IPS-18c (cell line): ENCODE data around the gene C2orf81.
"Not testable (repeated sequence)": the region's sequence is repeated elsewhere in the genome, so short reads cannot be mapped to it uniquely, and the experiment has no call there.

Source experiments
- H3K4me3 ChIP-seq: 2 replicates; pipeline ENCODE4 v1.7.0; 2013; ENCODE audit warnings: low read depth, mild to moderate bottlenecking, low read length, moderate library complexity; ENCODE audit not compliant: insufficient read depth
- H3K9me3 ChIP-seq: one replicate; pipeline ENCODE4 v1.6.1; 2013; ENCODE audit warnings: mild to moderate bottlenecking, low read length, moderate library complexity; ENCODE audit not compliant: control insufficient read depth, insufficient read depth

The C2orf81 gene

DNA sequence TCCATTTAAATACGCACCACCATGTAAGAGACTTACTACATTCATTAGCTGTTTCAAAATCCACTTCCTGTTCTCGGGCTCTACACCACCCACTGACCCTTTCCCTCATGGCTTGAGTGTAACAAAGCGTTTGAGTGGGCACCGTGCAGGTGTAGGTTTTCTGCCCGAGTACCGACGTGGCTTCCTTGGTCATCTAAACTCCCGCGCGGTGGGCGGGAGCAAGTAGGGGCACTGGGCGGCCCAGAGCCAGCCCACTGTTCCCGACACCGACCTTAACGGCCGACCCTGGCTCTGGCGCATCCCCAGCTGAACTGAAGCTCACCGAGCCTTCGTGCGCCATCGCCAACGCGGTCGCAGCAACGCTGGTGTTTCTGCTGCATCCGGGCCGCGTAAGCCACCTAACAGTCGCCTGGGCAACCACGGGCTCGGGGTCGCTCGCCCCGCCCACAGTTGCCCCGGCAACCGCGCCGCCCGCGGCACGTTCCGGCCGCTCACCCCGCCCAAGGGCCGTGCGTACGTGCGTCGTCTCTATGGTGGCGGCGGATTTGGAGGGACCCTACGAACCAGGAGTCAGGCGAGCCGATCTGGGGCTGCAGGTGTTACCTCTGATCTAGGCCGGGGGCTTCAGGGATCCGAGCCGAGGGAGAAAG lies at the start of gene C2orf81, which contains the start of gene WDR54:
Gene C2orf81, minus strand, starts transcription at position 399 of the 650 bp plus-strand sequence. Its CDS starts 59 bp downstream, at position 340.
Gene WDR54, plus strand, starts transcription at position 510 of the 650 bp plus-strand sequence. CDS start 424 bp downstream, outside the sequence.
- no peaks in the 10 kb centered on the region for H3K9me3 ChIP-seq
- peak within 1 kb of the TSS; percentile 88 for H3K4me3 ChIP-seq

DNA sequence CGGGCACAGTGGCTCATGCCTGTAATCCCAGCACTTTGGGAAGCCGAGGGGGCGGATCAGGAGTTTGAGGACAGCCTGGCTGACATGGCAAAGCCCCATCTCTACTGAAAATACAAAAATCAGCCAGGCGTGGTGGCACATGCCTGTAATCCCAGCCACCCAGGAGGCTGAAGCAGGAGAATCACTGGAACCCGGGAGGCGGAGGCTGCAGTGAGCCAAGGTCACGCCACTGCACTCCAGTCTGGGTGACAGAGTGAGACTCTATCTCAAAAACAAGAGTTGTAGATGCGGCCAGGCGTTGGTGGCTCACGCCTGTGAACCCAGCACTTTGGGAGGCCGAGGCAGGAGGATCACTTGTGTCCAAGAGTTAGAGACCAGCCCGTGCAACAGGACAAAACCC lies 49.3 kb upstream of the C2orf81 start:
- H3K9me3 ChIP-seq, H3K4me3 ChIP-seq: not testable (repeated sequence)

DNA sequence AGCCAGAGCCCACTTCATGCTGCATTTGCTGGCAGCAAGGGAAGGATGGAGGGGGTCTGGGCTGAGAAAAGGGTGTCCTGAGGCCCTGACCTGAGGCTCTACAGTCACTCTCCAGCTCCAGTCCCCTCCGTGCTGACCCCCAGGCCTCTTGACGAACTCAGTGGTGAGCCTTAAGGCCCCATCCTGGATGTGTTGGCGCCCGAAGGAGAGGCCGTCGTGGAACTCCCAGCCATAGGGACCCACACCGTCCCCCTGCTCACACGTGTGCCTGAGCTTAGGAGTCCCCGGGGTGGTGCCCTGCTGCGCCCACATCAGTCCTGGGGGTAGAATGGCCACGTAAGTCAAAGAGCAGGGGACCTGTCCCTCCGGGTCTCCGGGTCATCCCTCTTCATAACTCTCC lies 43.0 kb upstream of the C2orf81 start:
- Histone ChIP-seq H3K9me3 (no peaks in the 10 kb centered on the region), H3K4me3 (peak overlapping the region; percentile 89)

DNA sequence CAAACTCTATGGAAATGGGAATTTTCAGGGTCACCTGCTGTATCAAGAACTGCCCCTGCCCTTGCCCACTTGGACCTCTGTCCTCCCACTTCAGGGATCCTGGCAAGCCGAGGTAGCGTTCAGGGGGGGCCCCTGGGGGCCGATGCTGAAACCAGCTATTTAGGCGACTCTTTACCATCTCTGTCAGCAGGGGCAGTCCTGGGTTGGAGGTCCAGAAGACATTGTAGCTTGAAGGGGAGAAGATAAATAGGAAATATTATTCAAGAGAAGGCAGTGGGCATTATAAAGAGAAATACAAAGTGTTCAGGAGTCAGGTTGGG lies 41.3 kb upstream of the C2orf81 start:
- Histone ChIP-seq H3K4me3 (no peak overlapping the region), H3K9me3 (no peaks in the 10 kb centered on the region)

DNA sequence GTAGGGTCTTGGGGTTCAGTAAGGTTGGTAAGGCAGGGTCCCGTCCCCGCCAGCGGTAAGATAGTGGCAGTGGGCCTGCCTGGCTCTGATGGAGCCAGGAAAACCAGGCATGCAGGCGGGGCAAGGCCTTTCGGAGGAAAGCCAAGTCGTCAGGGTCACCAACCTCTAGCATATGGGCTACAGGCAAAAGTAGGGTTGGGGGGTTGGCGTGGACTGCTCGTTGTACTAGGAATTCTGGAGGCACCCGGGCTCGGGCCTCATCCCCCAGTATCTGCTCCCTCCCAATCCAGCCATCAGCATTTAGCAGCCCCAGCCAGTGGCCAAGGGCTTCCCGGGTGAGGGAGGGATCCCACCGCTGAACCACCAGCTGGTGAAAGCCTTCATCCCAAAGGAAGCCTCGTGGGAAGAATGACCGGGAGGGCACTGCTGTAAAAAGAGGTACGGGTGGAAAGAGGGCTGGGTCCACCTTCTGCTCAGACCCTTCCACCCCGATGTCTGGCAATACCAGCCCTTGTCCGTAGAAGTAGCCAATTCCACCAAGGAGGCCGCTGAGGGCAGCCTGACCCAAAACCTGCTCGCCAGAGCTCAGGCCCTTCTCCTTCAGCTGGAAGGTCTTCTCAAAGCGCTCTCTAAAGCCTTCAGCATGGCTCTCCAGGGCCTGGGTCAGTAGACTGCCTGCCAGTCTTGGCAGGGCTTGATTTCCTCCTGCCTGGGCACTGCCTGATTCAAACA lies 40.8 kb upstream of the C2orf81 start:
- H3K4me3 ChIP-seq, result no peak overlapping the region
- H3K9me3 ChIP-seq, result no peaks in the 10 kb centered on the region

DNA sequence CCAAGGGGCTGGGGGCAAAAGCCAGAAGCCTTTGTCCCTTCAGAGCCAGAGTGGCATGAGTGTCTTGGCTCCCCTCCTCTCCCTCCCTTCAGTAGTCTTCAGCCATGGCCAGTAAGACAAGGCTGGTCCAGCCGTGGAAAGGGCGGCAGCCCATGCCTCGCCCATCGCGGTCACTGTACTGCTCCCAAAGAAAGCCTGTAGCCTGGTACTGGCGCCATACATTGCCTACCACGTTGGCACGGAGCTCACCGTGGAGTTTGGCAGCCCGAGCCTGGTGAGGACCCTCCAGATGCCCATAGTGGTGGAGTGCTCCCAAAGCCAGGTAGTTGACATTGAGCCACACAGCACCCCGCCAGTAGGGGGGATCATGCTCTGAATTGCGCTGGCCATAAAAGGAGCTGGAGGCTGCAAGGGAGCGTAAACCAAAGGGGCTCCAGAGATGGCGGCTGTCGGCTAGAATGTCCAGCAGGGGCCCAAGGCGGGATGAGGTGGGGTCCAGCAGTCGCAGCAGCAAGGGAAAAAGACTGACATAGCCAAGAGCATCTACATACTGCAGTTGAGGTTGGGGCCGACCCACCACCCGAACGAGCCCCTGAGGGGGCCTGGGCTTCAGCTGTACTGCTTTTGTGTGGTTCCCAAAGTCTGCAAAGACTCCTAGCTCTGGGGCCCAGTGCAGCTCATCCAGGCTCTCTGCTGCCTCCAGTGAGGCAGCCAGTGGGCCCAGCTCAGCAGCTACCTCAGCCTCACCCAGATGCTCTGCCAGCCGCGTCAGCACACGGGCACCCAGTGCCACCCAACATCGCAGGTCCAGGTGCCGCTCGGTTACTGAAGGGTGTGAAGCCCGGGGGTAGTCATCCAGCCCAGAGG lies 40.0 kb upstream of the C2orf81 start:
- H3K9me3 ChIP-seq, result no peaks in the 10 kb centered on the region
- no peak overlapping the region for H3K4me3 ChIP-seq

DNA sequence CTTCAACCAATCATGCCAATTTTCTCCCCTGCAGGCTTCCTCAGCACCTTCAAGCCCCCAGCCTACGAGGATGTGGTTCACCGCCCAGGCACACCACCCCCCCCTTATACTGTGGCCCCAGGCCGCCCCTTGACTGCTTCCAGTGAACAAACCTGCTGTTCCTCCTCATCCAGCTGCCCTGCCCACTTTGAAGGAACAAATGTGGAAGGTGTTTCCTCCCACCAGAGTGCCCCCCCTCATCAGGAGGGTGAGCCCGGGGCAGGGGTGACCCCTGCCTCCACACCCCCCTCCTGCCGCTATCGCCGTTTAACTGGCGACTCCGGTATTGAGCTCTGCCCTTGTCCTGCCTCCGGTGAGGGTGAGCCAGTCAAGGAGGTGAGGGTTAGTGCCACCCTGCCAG lies 38.8 kb upstream of the C2orf81 start:
- not testable (repeated sequence) for H3K4me3 ChIP-seq, H3K9me3 ChIP-seq

DNA sequence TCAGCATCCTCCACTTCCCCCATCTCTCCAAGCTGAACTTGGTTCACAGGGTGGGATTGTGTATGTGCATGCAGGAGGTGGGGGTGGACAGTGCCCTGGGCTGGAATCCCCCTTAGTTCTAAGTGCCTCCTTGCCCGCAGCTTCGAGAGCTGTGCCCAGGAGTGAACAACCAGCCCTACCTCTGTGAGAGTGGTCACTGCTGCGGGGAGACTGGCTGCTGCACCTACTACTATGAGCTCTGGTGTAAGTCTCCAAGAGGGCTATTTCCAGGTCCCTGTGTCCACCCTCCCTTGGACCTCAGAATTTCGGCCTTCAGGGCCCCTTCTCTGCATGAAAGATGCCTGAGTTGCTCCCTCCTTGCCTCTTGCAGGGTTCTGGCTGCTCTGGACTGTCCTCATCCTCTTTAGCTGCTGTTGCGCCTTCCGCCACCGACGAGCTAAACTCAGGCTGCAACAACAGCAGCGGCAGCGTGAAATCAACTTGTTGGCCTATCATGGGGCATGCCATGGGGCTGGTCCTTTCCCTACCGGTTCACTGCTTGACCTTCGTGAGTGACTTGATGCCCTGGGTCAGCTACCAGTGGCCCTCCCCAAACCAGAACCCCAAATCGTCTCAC lies 38.2 kb upstream of the C2orf81 start:
- H3K4me3 ChIP-seq, result peak overlapping the region; percentile 9; the same call in 1 of the 2 replicates
- H3K9me3 ChIP-seq, result not testable (repeated sequence)

DNA sequence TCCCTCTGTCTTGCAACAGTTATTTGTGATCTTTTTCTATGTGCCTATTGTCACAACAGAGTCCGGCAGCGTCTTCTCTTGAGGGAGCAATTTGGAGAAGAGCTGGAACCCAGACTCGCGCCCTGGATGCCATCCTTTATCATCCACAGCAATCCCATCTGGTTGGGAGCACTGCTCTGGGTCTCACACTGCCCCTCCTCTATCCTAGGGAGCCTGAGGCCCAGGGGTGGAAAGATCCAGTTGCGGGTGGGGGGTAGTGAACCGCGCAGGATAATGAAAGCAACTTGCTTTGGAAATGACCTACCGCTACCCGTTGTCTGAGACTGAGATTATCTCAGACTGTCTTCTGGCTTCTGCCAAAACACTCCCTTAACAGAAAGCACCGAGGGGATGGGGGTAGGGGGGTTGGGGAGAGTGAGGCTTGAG lies 37.5 kb upstream of the C2orf81 start:
- Histone ChIP-seq H3K9me3 (no peaks in the 10 kb centered on the region), H3K4me3 (peak overlapping the region; percentile 78)

DNA sequence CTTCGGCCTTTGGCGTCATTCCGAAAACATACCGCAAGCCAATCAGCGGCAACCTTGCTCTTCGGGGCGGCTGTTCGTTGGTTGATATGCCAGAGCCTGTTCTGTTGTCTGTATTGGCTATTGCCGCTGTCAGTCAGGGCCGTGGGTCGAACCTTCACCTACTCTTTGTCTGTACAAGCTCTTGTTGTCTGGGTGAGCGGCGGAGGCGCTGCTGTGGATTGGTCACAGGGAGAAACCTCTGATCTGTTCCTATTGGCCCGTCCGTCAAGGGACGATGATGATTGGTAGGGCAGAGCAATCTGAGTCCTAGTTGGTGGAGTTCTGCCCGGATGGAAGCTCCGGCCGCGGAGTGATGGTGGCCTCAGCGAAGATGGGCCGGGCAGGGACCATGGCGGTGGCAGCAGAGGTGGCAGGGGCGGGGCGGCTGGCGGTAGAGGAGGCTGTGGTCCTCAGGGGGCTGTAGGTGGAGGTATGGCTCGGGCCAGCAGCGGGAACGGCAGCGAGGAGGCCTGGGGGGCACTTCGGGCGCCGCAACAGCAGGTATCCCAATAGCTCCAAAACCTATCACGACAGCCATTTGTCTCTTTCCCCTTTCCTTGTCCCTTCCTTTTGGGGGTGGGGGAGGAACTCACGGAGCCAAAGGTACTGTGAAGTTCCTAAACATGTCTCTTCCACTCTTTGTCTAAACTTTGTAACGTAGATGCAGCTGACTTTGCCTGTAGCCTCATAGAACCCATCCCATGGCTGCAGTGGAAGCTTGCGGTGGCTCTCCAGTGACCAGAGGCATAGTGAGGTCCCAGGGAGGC lies 36.9 kb upstream of the C2orf81 start, which contains the start of gene WBP1:
Gene WBP1, plus strand, starts transcription at position 307 of the 806 bp plus-strand sequence. Its CDS starts 165 bp downstream, at position 472.
- no peaks in the 10 kb centered on the region for H3K9me3 ChIP-seq
- H3K4me3 ChIP-seq, result peak within 1 kb of the TSS; percentile 96

DNA sequence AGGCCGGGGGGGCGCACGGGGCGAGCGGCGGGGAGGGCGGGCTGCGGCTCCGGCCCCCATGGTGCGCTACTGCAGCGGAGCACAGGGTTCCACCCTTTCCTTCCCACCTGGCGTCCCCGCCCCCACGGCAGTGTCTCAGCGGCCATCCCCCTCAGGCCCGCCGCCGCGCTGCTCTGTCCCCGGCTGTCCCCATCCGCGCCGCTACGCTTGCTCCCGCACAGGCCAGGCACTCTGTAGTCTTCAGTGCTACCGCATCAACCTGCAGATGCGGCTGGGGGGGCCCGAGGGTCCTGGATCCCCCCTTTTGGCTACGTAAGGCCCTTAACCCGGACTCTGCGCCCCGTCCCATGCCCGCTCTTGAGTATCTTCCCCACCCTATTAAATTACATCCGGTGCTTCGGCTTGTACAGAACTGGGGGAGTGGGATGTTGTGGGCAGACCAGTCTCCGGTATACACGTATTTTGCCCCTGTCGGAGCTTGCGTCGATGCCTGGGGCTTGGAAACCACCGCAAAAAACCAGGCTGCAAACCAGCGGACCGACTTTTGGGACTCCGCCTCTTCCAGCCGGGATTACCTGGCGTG lies 36.2 kb upstream of the C2orf81 start:
- H3K4me3 ChIP-seq, result peak overlapping the region; percentile 96

DNA sequence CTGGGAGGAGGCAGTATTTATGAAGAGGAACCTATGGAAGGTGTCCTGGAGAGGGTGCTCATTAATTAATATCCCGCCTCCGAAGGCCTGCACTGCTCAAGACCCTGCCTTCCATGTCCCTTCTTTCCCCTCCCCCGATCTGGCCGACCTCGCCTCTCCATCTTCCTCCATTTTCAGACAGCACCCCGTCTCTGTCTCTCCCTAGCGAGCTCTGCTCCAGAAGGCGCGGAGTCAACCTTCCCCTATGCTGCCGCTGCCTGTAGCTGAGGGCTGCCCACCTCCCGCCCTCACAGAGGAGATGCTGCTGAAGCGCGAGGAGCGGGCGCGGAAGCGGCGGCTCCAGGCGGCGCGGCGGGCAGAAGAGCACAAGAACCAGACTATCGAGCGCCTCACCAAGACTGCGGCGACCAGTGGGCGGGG lies 35.7 kb upstream of the C2orf81 start:
- peak overlapping the region; percentile 96; the same call in 1 of the 2 replicates for H3K4me3 ChIP-seq
- H3K9me3 ChIP-seq, result no peaks in the 10 kb centered on the region

More for the DNA sequence above, 36.2 kb upstream of the C2orf81 start:
- H3K9me3 ChIP-seq, result no peaks in the 10 kb centered on the region

DNA sequence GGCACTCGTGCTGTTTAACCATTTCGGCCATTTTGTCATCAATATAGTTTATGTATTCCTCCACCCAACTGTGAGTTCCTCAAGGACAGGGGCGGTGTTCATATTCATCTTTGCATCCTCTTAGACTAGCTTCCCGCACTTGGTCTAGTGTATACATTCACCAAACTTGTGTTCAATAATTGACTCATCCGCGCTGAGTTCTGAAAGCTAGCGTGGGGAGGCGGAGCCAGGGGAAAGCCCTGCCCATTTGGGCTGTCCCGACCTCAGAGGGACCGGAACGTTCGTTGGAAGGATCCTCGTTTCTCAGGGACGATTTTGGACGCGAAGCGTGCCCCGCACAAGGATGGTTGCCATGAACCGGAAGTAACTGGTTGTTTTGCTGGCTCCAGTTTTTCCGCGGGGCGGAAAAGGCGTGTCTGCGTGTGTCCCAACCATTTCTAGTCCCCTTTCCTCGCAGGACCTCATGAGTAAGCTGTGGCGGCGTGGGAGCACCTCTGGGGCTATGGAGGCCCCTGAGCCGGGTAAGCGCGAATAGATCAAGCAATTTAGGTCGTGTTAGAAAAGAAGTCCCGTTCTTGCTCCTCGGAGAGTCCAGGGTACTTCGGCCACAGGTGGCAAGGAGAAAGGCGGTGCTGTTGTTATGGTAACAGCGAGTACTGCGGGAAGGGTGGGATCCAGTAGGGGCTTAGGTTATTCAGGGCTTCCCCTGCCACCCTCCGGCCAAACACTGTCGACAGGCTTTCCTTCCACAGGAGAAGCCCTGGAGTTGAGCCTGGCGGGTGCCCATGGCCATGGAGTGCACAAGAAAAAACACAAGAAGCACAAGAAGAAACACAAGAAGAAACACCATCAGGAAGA lies 33.5 kb upstream of the C2orf81 start, which contains the start of gene INO80B:
Gene INO80B, plus strand, starts transcription at position 434 of the 858 bp plus-strand sequence. Its CDS starts 30 bp downstream, at position 464.
- Histone ChIP-seq H3K9me3 (no peaks in the 10 kb centered on the region), H3K4me3 (peak within 1 kb of the TSS; percentile 89)

DNA sequence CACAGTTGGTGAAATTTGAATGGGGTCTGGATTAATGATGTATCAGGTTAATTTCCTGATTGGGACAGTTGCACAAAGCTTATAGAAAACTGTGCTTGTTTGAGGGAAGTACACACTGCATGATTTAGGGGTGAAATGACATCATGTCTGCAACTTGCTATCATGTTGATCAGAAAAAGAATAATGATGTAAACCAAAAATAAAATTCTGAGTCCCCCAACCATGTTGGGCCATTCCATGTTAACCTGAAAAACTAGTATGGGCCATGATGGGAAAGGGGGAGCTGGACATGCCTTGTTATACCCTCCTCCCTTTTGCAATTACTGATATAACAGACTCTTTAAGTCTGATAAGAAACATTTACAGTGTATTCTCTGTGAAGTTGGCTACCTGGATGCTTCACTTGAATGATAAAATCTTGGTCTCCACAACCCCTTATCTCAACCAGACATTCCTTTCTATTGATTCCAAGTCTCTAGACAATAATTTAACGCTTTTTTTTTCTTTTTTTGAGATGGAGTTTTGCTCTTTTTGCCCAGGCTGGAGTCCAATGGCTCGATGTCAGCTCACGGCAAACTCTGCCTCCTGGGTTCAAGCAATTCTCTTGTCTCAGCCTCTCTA lies 29.3 kb upstream of the C2orf81 start:
- H3K4me3 ChIP-seq, result no peak overlapping the region

DNA sequence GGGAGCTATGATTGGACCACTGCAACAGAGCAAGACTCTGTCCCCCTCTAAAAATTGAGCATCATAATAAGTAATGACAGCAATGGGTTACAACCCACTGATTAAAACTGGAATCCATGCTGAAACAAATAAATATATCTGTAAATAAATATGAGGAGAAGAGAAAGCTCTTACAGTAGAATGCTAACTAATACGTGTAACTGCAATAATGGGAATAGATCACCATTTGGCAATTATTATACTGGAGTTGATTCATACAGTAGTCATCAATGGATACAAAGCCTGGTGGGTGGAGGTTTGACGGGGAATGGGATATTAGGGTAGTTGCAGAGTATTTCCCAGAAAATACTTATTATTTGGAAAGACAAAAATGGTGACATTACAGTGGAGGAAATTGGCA lies 27.4 kb upstream of the C2orf81 start:
- no peak overlapping the region for H3K4me3 ChIP-seq
- no peaks in the 10 kb centered on the region for H3K9me3 ChIP-seq

More for the DNA sequence above, 29.3 kb upstream of the C2orf81 start:
- no peaks in the 10 kb centered on the region for H3K9me3 ChIP-seq
